Cardiac muscle cell (in vitro differentiated cells and primary cell): ENCODE data around the gene ODAD4. TPM values are rescaled to one million over a fixed set of nuclear protein-coding genes. Genes with fewer than 3 reads are reported as not detected.

ENCODE experiments used
- DNase-seq, 2 donors: peaks; one replicate each; pipeline versions ENCODE4 v3.0.0 to v3.0.0-alpha.2; 2010 to 2017; ENCODE audit warnings: low read depth in 1 of 2, low spot score in 1 of 2
- H3K27ac ChIP-seq: fragments of 200-600 bp; sonication (generic); 2 replicates; pipeline ENCODE4 v1.5.1; 2016
- H3K27me3 ChIP-seq: fragments of 200-600 bp; sonication (generic); 2 replicates; pipeline ENCODE4 v1.6.0; 2016; ENCODE audit warnings: control low read depth
- H3K36me3 ChIP-seq: fragments of 200-600 bp; sonication (generic); 2 replicates; pipeline ENCODE4 v1.5.1; 2016; ENCODE audit warnings: control low read depth
- H3K4me1 ChIP-seq: fragments of 200-600 bp; sonication (generic); 2 replicates; pipeline ENCODE4 v1.8.1; 2017; ENCODE audit warnings: low read depth, mild to moderate bottlenecking, mixed run types
- H3K4me3 ChIP-seq: fragments of 200-600 bp; sonication (generic); 2 replicates; pipeline ENCODE4 v1.5.1; 2016; ENCODE audit warnings: mild to moderate bottlenecking
- H3K9me3 ChIP-seq: fragments of 200-600 bp; sonication (generic); 2 replicates; pipeline ENCODE4 v1.5.1; 2017; ENCODE audit warnings: low read depth, mild to moderate bottlenecking, control low read depth
- polyA plus RNA-seq: library from polyadenylated mRNA; unstranded; fragments of >200 nt; fragmentation: Nextera tagmentation; extraction: Ambion mirVana; gene quantifications from 2 replicates; pipeline ENCODE4 v1.2.1, GENCODE V29; 2016
- total RNA-seq: library from RNA; depleted of rRNA; stranded (reverse); fragments of >200 nt; gene quantifications from 2 replicates; pipeline ENCODE4 v1.2.3, GENCODE V29; 2016
- TF ChIP-seq, protein P1 (sequence below): IDR thresholded peaks from 2 replicates; pipeline ENCODE4 v1.5.1; 2012; ENCODE audit warnings: low read depth, mild to moderate bottlenecking, low read length

Gene ODAD4
- total and polyA plus RNA-seq, 2 experiments from 2014 or later = 3.2 to 4.5 TPM

DNA sequence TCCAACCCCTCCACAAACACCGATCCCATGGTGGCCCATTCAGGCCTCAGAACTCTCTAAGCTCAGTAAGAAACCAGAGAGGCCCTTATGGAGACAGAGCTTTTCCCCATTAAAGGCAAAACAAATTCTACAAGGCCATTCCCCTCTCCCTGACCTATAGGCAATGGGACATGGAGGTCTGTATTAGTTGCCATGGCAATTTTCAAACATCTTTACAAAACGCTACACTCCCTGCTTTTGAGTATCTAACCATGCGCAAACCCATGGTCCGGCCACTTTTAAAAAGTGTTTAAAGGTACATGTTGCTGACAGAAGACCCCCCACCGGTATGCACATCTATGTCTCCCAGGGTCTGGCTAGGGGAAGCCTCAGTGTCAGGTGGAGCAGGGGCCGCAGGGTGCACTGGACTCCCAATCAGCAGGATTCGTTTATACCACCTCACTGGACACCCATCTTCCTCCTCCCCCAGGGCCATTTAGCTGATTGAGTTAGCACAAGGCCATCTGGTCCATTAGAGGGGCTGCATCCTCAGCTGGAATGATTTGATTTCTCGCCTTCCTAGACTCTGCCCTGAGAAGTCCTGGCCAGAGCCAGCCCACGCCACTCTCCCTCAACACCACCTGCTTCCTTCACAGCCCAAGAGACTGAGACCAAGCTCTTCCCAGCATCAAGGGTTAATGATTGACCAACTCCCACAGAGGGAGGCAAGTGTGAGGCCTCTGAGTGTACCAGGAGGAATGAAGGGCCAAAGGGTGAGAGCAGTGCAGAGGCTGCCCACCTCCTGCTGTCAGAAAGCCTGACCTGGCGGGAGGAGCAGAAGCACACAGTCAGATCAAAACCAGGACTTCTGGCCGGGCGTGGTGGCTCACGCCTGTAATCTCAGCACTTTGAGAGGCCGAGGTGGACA is 22.5 kb upstream of the ODAD4 start:
- Histone ChIP-seq H3K36me3 (peaks cover 63% of the 10 kb centered on the region), H3K27me3 (no peaks in the 10 kb centered on the region), H3K27ac (no peak overlapping the region), H3K4me1 (no peaks in the 10 kb centered on the region), H3K9me3 (no peaks in the 10 kb centered on the region), H3K4me3 (no peak overlapping the region)
- no peak for DNase-seq
- TF ChIP-seq, protein P1, sequence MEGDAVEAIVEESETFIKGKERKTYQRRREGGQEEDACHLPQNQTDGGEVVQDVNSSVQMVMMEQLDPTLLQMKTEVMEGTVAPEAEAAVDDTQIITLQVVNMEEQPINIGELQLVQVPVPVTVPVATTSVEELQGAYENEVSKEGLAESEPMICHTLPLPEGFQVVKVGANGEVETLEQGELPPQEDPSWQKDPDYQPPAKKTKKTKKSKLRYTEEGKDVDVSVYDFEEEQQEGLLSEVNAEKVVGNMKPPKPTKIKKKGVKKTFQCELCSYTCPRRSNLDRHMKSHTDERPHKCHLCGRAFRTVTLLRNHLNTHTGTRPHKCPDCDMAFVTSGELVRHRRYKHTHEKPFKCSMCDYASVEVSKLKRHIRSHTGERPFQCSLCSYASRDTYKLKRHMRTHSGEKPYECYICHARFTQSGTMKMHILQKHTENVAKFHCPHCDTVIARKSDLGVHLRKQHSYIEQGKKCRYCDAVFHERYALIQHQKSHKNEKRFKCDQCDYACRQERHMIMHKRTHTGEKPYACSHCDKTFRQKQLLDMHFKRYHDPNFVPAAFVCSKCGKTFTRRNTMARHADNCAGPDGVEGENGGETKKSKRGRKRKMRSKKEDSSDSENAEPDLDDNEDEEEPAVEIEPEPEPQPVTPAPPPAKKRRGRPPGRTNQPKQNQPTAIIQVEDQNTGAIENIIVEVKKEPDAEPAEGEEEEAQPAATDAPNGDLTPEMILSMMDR = no peak

DNA sequence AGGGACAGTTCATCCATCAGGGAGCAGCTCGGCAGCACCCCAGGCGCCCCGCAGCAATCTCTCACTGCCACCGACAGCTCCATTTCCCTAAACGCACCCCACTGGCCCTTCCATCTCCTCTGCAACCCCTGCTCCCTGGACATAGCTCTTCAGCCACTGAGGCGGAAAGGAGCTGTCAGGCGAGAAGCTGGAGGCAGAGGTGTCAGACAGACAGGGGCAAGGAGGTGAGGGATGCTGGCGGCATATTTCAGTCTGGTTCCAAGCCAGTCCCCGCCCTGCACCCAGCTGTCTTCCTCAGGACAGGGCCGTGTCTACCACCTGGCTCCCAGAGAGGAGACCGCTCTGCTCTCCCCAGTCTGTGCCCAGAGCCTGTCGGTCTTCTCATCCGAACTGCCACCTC is 21.3 kb upstream of the ODAD4 start:
- no peak for DNase-seq
- Histone ChIP-seq H3K9me3 (no peaks in the 10 kb centered on the region), H3K27ac (no peak overlapping the region)

DNA sequence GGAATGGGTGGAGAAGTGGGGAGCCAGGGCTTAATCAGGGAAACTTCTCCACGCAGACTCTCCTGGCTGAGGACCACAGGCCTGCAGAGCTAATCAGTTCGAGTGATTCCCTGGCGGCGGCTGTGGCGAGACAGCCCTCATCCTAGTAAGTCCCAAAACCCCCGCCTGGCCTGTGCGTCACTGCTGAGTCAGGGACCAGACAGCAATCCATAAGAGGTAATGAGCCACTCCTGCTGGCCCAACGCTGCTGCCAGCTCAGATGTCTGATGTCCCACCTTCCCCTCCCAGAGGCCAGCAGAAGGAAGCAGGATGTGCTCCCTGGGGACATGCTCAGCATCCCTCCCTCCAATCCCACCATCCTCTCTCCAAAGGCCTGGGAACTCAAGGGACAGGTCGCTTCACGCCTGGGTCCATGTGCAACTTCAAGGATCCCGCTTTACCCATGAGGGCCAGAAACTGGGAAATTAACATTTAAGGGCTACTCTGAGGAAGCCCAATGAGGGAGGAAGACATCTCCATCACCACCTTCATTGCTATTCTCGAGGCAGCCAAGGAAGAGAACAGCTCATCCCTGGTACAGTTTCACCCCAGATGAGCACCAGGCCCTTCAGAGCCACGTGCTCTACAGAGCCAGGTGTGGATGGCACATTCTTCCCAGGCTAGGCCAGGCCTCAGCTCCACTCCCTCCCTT is 19.6 kb upstream of the ODAD4 start:
- H3K36me3 ChIP-seq = peaks cover 47% of the 10 kb centered on the region

More for the DNA sequence above, 21.3 kb upstream of the ODAD4 start:
- H3K4me1 ChIP-seq = no peaks in the 10 kb centered on the region
- TF ChIP-seq, protein P1 = no peak
- H3K27me3 ChIP-seq = no peaks in the 10 kb centered on the region
- H3K4me3 ChIP-seq = no peak overlapping the region
- peaks cover 62% of the 10 kb centered on the region for H3K36me3 ChIP-seq

DNA sequence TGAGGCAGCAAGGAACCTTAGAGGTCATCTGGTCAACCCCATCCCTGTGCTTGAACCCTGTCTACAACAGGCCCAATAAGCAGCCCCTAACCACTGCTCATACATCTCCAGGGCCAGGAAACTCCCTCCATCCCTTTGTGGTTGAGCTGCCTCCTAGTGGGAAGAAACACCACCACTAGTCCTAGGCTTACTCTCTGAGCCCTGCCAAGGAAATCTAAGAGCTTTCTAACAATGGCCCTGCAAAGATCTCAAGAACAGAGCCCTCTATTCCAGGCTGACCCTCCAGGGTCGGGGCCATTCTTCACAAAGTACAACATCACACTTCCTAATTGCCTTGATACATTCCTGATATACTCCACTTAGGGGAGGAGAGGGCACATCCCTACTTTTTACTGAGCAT is 17.5 kb upstream of the ODAD4 start:
- Histone ChIP-seq H3K9me3 (no peaks in the 10 kb centered on the region), H3K27me3 (no peaks in the 10 kb centered on the region), H3K27ac (no peak overlapping the region), H3K4me1 (no peaks in the 10 kb centered on the region), H3K4me3 (no peak overlapping the region), H3K36me3 (peaks cover 30% of the 10 kb centered on the region)
- TF ChIP-seq, protein P1 = peak; percentile 9
- no peak for DNase-seq

More for the DNA sequence above, 19.6 kb upstream of the ODAD4 start:
- no peaks in the 10 kb centered on the region for H3K27me3 ChIP-seq
- DNase-seq = peak in 1 of 2 donors; percentile 90
- H3K9me3 ChIP-seq = no peaks in the 10 kb centered on the region
- no peak overlapping the region for H3K27ac ChIP-seq
- no peak overlapping the region for H3K4me3 ChIP-seq
- TF ChIP-seq, protein P1 = no peak
- no peaks in the 10 kb centered on the region for H3K4me1 ChIP-seq

DNA sequence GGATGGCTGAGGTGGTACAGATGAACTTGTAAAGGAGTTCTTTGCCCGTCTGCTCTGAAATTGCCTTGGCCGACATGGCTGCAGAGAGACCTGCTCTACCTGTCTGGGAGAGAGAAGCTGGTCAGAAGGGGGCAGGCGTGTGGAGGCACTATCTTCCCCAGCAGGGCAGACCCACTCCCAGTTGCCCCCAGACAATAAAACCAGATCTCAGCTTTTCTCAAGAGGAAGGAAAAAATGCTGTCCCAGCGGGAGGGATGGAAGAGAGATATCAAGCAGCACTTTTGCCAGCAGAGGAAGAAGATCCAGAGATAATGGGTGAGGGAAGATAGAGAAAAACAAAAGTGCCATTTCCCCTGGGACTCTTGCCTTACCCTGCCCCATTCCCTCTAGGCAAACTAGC is 16.6 kb upstream of the ODAD4 start:
- TF ChIP-seq, protein P1 = no peak
- no peak overlapping the region for H3K27ac ChIP-seq
- H3K27me3 ChIP-seq = no peaks in the 10 kb centered on the region
- no peak overlapping the region for H3K4me3 ChIP-seq
- H3K9me3 ChIP-seq = no peaks in the 10 kb centered on the region
- DNase-seq = no peak
- H3K4me1 ChIP-seq = no peaks in the 10 kb centered on the region
- H3K36me3 ChIP-seq = peaks cover 30% of the 10 kb centered on the region
